A549 (cell line): ENCODE measurements around the gene NMRK1.

Experiments
- CHD2 ChIP-seq: fragments of 150-350 bp; IDR thresholded peaks from 2 replicates; pipeline ENCODE4 v1.6.1; 2014; ENCODE audit warnings: low read length; ENCODE audit not compliant: partially characterized antibody
- CTCF ChIP-seq: fragments of >200 bp; sonication (Bioruptor Twin); formaldehyde crosslinking; IDR thresholded peaks from 3 replicates; pipeline ENCODE4 v1.5.1; 2016
- HMGXB4 ChIP-seq: fragments of 250-450 bp; sonication (Bioruptor Pico); IDR thresholded peaks from 2 replicates; pipeline ENCODE4 v1.5.0; 2021; ENCODE audit warnings: mild to moderate bottlenecking, moderate library complexity, borderline replicate concordance
- MYC ChIP-seq: IDR thresholded peaks from 2 replicates; pipeline ENCODE4 v1.6.1; 2012; ENCODE audit warnings: mild to moderate bottlenecking, inconsistent platforms, low read length, improper control_type of control experiment, borderline replicate concordance
- POLR2A ChIP-seq: IDR thresholded peaks from 2 replicates; pipeline ENCODE4 v1.6.1; 2012; ENCODE audit warnings: mild to moderate bottlenecking, low read length

GRCh38 chr9:75017378-75017777, 70.6 kb downstream of the NMRK1 start:
- TF ChIP-seq POLR2A, result no peak
- TF ChIP-seq CTCF, result no peak
- TF ChIP-seq HMGXB4 (CRISPR knock-in tag), result no peak
- no peak for TF ChIP-seq MYC
- TF ChIP-seq CHD2, result no peak
